H1 (cell line): ENCODE data around the gene DTWD2. TPM values are rescaled to one million over a fixed set of nuclear protein-coding genes. Genes with fewer than 3 reads are reported as not detected.

Experiments used
- CTCF ChIA-PET: fragments of 300-600 bp; sonication (Branson Sonifier 250); formaldehyde crosslinking; loops from one replicate; lab custom pipeline; 2021; ENCODE audit not compliant: partially characterized antibody; lab: Charles Lee
- POLR2A ChIA-PET: fragments of 300-600 bp; sonication (Branson Sonifier 250); formaldehyde crosslinking; loops from one replicate; lab custom pipeline; 2021; ENCODE audit warnings: inconsistent platforms; ENCODE audit not compliant: partially characterized antibody; lab: Charles Lee
- DNase-seq, 2 experiments: peaks; one replicate each; pipeline versions ENCODE4 v3.0.0 to v3.0.0-alpha.2; 2010 to 2022; ENCODE audit warnings: low spot score in 2 of 2, low read depth in 1 of 2, mixed read lengths in 1 of 2
- FAIRE-seq: peaks from 2 replicates; lab custom pipeline; 2011; peaks lifted over from hg19 to GRCh38; lab: Jason Lieb, UNC
- H2AFZ ChIP-seq: 2 replicates; pipeline ENCODE4 v1.8.1; 2012; ENCODE audit warnings: low read length, inconsistent platforms
- H2AK5ac ChIP-seq: 2 replicates; pipeline ENCODE4 v1.6.1; 2013; ENCODE audit warnings: low read depth, low read length
- H2BK120ac ChIP-seq: replicated peaks from 2 replicates; pipeline ENCODE3; 2013; ENCODE audit warnings: low read depth, low read length, inconsistent platforms
- H2BK12ac ChIP-seq: 2 replicates; pipeline ENCODE4 v1.6.1; 2013; ENCODE audit warnings: low read depth, low read length
- H2BK15ac ChIP-seq: 2 replicates; pipeline ENCODE4 v1.6.1; 2013; ENCODE audit warnings: low read length
- H2BK20ac ChIP-seq: 2 replicates; pipeline ENCODE4 v1.6.1; 2013; ENCODE audit warnings: low read length
- H2BK5ac ChIP-seq: 2 replicates; pipeline ENCODE4 v1.6.1; 2013; ENCODE audit warnings: low read depth, low read length
- H3K14ac ChIP-seq: 2 replicates; pipeline ENCODE4 v1.6.1; 2013; ENCODE audit warnings: inconsistent platforms; ENCODE audit not compliant: insufficient read length
- H3K18ac ChIP-seq: 2 replicates; pipeline ENCODE4 v1.6.1; 2013; ENCODE audit warnings: low read length; ENCODE audit errors: extremely low read depth
- H3K23ac ChIP-seq: 2 replicates; pipeline ENCODE4 v1.6.1; 2013; ENCODE audit warnings: inconsistent platforms; ENCODE audit not compliant: insufficient read length
- H3K23me2 ChIP-seq: 2 replicates; pipeline ENCODE4 v1.6.1; 2013; ENCODE audit warnings: low read depth, low read length
- H3K27ac ChIP-seq: 2 replicates; pipeline ENCODE4 v1.6.1; 2011; ENCODE audit warnings: low read depth, low read length, inconsistent platforms
- H3K27me3 ChIP-seq, 4 experiments: replicated peaks in 1 of 4; 1 replicate in 1 of 4; 2 replicates in 3 of 4; pipeline versions ENCODE4 v1.6.1 to v1.8.1; 2011 to 2013; ENCODE audit warnings: low read length in 3 of 4, mild to moderate bottlenecking in 3 of 4, inconsistent platforms in 2 of 4, mixed read lengths in 2 of 4, moderate library complexity in 1 of 4; ENCODE audit not compliant: control insufficient read depth in 3 of 4, insufficient read depth in 3 of 4; ENCODE audit errors: extremely low read depth in 1 of 4
- H3K36me3 ChIP-seq, 4 experiments: 2 replicates each; pipeline versions ENCODE4 v1.6.1 to v1.8.1; 2011 to 2013; ENCODE audit warnings: mild to moderate bottlenecking in 4 of 4, low read length in 3 of 4, moderate library complexity in 2 of 4, control low read depth in 1 of 4, inconsistent platforms in 1 of 4; ENCODE audit not compliant: insufficient read depth in 4 of 4, control insufficient read depth in 2 of 4
- H3K4ac ChIP-seq: replicated peaks from 2 replicates; pipeline ENCODE3; 2013; ENCODE audit warnings: low read length, low read depth, mixed read lengths, inconsistent platforms; ENCODE audit not compliant: insufficient read length
- H3K4me1 ChIP-seq, 4 experiments: replicated peaks in 1 of 4; 1 replicate in 1 of 4; 2 replicates in 3 of 4; pipeline versions ENCODE4 v1.6.1 to v1.8.1; 2011 to 2013; ENCODE audit warnings: low read length in 3 of 4, inconsistent platforms in 2 of 4, mixed read lengths in 1 of 4; ENCODE audit not compliant: insufficient read depth in 4 of 4, control insufficient read depth in 3 of 4
- H3K4me2 ChIP-seq, 2 experiments: 2 replicates each; pipeline versions ENCODE4 v1.6.1 to v1.8.1; 2011 to 2013; ENCODE audit warnings: low read depth in 2 of 2, low read length in 2 of 2, control low read depth in 1 of 2, inconsistent platforms in 1 of 2, mild to moderate bottlenecking in 1 of 2; ENCODE audit not compliant: insufficient read depth in 1 of 2
- H3K4me3 ChIP-seq, 4 experiments: fragments of 200-600, 300-600 bp in 1 of 4; sonication (generic), shearing (Covaris generic), sonication (Bioruptor Twin) in 1 of 4; 2 replicates each; pipeline versions ENCODE4 v1.5.1 to v1.8.1; 2011 to 2016; ENCODE audit warnings: low read length in 4 of 4, low read depth in 3 of 4, control low read depth in 2 of 4, inconsistent platforms in 2 of 4, mild to moderate bottlenecking in 2 of 4, mixed read lengths in 1 of 4, moderate library complexity in 1 of 4; ENCODE audit not compliant: insufficient read depth in 2 of 4; ENCODE audit errors: extremely low read depth in 1 of 4
- H3K56ac ChIP-seq: replicated peaks from 2 replicates; pipeline ENCODE3; 2013; ENCODE audit warnings: low read depth, mild to moderate bottlenecking, mixed read lengths, low read length, inconsistent platforms; ENCODE audit not compliant: insufficient read length
- H3K79me1 ChIP-seq: 2 replicates; pipeline ENCODE4 v1.6.1; 2013; ENCODE audit warnings: low read depth, low read length, control low read depth
- H3K79me2 ChIP-seq, 2 experiments: 2 replicates each; pipeline versions ENCODE4 v1.6.1 to v1.8.1; 2012 to 2013; ENCODE audit warnings: low read length in 2 of 2, mild to moderate bottlenecking in 2 of 2, inconsistent platforms in 1 of 2; ENCODE audit not compliant: insufficient read depth in 2 of 2, control insufficient read depth in 1 of 2
- H3K9ac ChIP-seq, 4 experiments: replicated peaks in 1 of 4; 1 replicate in 1 of 4; 2 replicates in 3 of 4; pipeline versions ENCODE4 v1.6.1 to v1.8.1; 2011 to 2013; ENCODE audit warnings: low read depth in 3 of 4, low read length in 3 of 4, control low read depth in 2 of 4, mild to moderate bottlenecking in 2 of 4, moderate library complexity in 2 of 4, inconsistent platforms in 1 of 4; ENCODE audit errors: extremely low read depth in 1 of 4
- H3K9me3 ChIP-seq, 2 experiments: 2 replicates each; pipeline versions ENCODE4 v1.6.1 to v1.8.1; 2012 to 2013; ENCODE audit warnings: mild to moderate bottlenecking in 2 of 2, moderate library complexity in 2 of 2, control low read depth in 1 of 2, inconsistent platforms in 1 of 2, low read depth in 1 of 2, low read length in 1 of 2, mixed read lengths in 1 of 2; ENCODE audit not compliant: insufficient read depth in 2 of 2
- H4K20me1 ChIP-seq, 2 experiments: replicated peaks in 1 of 2; 2 replicates each; pipeline versions ENCODE3 to v1.8.1; 2011 to 2013; ENCODE audit warnings: inconsistent platforms in 2 of 2, low read length in 2 of 2, mild to moderate bottlenecking in 1 of 2; ENCODE audit not compliant: insufficient read depth in 2 of 2, control insufficient read depth in 1 of 2
- H4K5ac ChIP-seq: 2 replicates; pipeline ENCODE4 v1.6.1; 2013; ENCODE audit warnings: low read length, low read depth, mixed read lengths, inconsistent platforms; ENCODE audit not compliant: insufficient read length
- H4K8ac ChIP-seq: 2 replicates; pipeline ENCODE4 v1.8.0; 2013; ENCODE audit warnings: mild to moderate bottlenecking, moderate library complexity, low read length, inconsistent platforms; ENCODE audit not compliant: insufficient read depth; ENCODE audit errors: extremely low read depth
- H4K91ac ChIP-seq: replicated peaks from 2 replicates; pipeline ENCODE3; 2013; ENCODE audit warnings: low read length, mixed read lengths, inconsistent platforms; ENCODE audit not compliant: insufficient read length
- ATF2 ChIP-seq: IDR thresholded peaks from 2 replicates; pipeline ENCODE4 v1.6.1; 2012; ENCODE audit warnings: low read length, inconsistent platforms
- EGR1 ChIP-seq: IDR thresholded peaks from 2 replicates; pipeline ENCODE4 v1.6.1; 2011; ENCODE audit warnings: low read depth, low read length, borderline replicate concordance
- EP300 ChIP-seq, 2 experiments: IDR thresholded peaks; 1 replicate in 1 of 2; 2 replicates in 1 of 2; pipeline ENCODE4 v1.6.1; 2011 to 2012; ENCODE audit warnings: low read depth in 2 of 2, low read length in 2 of 2, mild to moderate bottlenecking in 2 of 2, borderline replicate concordance in 1 of 2, inconsistent platforms in 1 of 2, moderate library complexity in 1 of 2
- GABPA ChIP-seq: IDR thresholded peaks from 2 replicates; pipeline ENCODE4 v1.6.1; 2011; ENCODE audit warnings: mild to moderate bottlenecking, low read length, moderate library complexity, borderline replicate concordance; ENCODE audit not compliant: insufficient read depth
- NANOG ChIP-seq: IDR thresholded peaks from 2 replicates; pipeline ENCODE4 v1.6.1; 2011; ENCODE audit warnings: low read length, low read depth, mild to moderate bottlenecking, inconsistent platforms; ENCODE audit not compliant: insufficient read depth, poor library complexity, severe bottlenecking
- NRF1 ChIP-seq: IDR thresholded peaks from 2 replicates; pipeline ENCODE4 v1.6.1; 2011; ENCODE audit warnings: mild to moderate bottlenecking, low read depth, low read length, improper control_type of control experiment
- SIRT6 ChIP-seq: IDR thresholded peaks from one replicate; pipeline ENCODE4 v1.7.1; 2012; ENCODE audit warnings: low read length, inconsistent platforms
- WGBS, 2 experiments: shearing (Covaris generic) in 1 of 2; methylation state at CpG; one replicate each; pipeline versions ENCODE4 v1.1.6 to v1.1.7; 2013 to 2015; ENCODE audit warnings: low lambda C conversion rate in 2 of 2, mixed read lengths in 2 of 2, inconsistent platforms in 1 of 2, low coverage in 1 of 2, missing lambda C conversion rate in 1 of 2; ENCODE audit not compliant: insufficient replicate concordance in 2 of 2, insufficient coverage in 1 of 2, insufficient read length in 1 of 2; ENCODE audit errors: extremely low coverage in 1 of 2, missing lambda C conversion rate in 1 of 2; 5-methylcytosine and 5-hydroxymethylcytosine counted together
- polyA plus RNA-seq, 7 experiments: library from polyadenylated mRNA; depleted of rRNA in 3 of 7; stranded (reverse) in 5 of 7; unstranded in 2 of 7; fragments of >200 nt in 5 of 7; fragments of 200-250 nt in 2 of 7; gene quantifications; 1 replicate in 5 of 7; 2 replicates in 1 of 7; 4 replicates in 1 of 7; pipeline versions ENCODE4 v1.2.1 to v1.2.3, GENCODE V29; 2011 to 2013; ENCODE audit warnings: missing spikeins in 2 of 7, mixed read lengths in 2 of 7
- total RNA-seq: library from RNA; stranded (reverse); fragmentation: NEBNext Ultra II Directional; extraction: Animal tissue kit (Norgen Biotek cat#: 25700); gene quantifications from 2 replicates; pipeline ENCODE4 v1.2.1, GENCODE V29; 2021

The DTWD2 gene
- total and polyA plus RNA-seq, 2 of the 8 experiments (the other 6 are each of a cell fraction or from before 2014, with no cell fraction given), result 4.3 to 17.1 TPM

GRCh38 chr5:118802335-118802734 lies 186.0 kb downstream of the DTWD2 start:
- no peak overlapping the region for H3K14ac ChIP-seq
- H4K20me1 ChIP-seq, result no peaks in the 10 kb centered on the region
- no peak overlapping the region for H2BK20ac ChIP-seq
- H3K4me2 ChIP-seq, result no peak overlapping the region
- H2BK5ac ChIP-seq, result no peak overlapping the region
- H3K79me2 ChIP-seq, result no peaks in the 10 kb centered on the region
- no peak overlapping the region for H2AK5ac ChIP-seq
- H4K5ac ChIP-seq, result no peak overlapping the region
- H3K79me1 ChIP-seq, result no peaks in the 10 kb centered on the region
- H3K23ac ChIP-seq, result no peak overlapping the region
- H3K9ac ChIP-seq, result no peak overlapping the region
- FAIRE-seq, result no peak
- H3K4ac ChIP-seq, result no peak overlapping the region
- H3K18ac ChIP-seq, result no peak overlapping the region
- DNase-seq, result no peak
- 90% methylated on average over 2 of the region's 2 CpGs; no CpG with 5 or more reads in 1 of the 2 experiments for WGBS, 2 experiments
- no peak overlapping the region for H3K56ac ChIP-seq
- H4K8ac ChIP-seq, result no peak overlapping the region
- no peak overlapping the region for H2BK120ac ChIP-seq
- POLR2A ChIA-PET, result no interaction called here
- no peak overlapping the region for H3K27ac ChIP-seq
- H2AFZ ChIP-seq, result no peak overlapping the region
- H3K36me3 ChIP-seq, result no peaks in the 10 kb centered on the region
- CTCF ChIA-PET, result interaction anchor here (0.7 to 1.4 kb wide), 2 partner anchors 10 to 701 kb away, joined by 3 to 4 read pairs; no protein-coding TSS in a partner anchor
- H3K9me3 ChIP-seq, result 0 out of 4 replicates have a peak, but pooled peaks cover 0 to 3% of the 10 kb centered on the region in 2 experiments
- H3K4me1 ChIP-seq, result no peaks in the 10 kb centered on the region
- H2BK12ac ChIP-seq, result no peak overlapping the region
- H3K4me3 ChIP-seq, result no peak overlapping the region
- H2BK15ac ChIP-seq, result no peak overlapping the region
- H3K27me3 ChIP-seq, result no peaks in the 10 kb centered on the region
- H3K23me2 ChIP-seq, result no peaks in the 10 kb centered on the region
- H4K91ac ChIP-seq, result no peak overlapping the region
- TF ChIP-seq NRF1 (no peak), SIRT6 (no peak), EGR1 (no peak), NANOG (no peak), GABPA (no peak), ATF2 (no peak), EP300 (IDR thresholded peaks at IDR 0.05; ENCODE audit: borderline replicate concordance in 1 of 2, low read depth in 2 of 2, low read length in 2 of 2) (no peak)
